HCT116 (cell line): ENCODE measurements around the gene EMP2. TPM values are rescaled to one million over a fixed set of nuclear protein-coding genes. Genes with fewer than 3 reads are reported as not detected.

ENCODE experiments used
- ATAC-seq: fragments of 200-7000 bp; cut with Tn5 transposase; 2 replicates; pipeline ENCODE4 v1.9.1; 2020; ENCODE audit warnings: mild to moderate bottlenecking, moderate library complexity
- BruUV-seq: library from RNA; stranded (reverse); fragments of 400-500 nt; replicated peaks from 2 replicates; lab custom pipeline; 2021; lab: Mats Ljungman, UMichigan
- CTCF ChIA-PET: fragments of 300-600 bp; sonication (Branson Sonifier 250); formaldehyde crosslinking; loops from one replicate; lab custom pipeline; 2021; ENCODE audit warnings: antibody characterized with exemption; lab: Charles Lee
- POLR2A ChIA-PET: fragments of 300-600, 350-600 bp; sonication (Branson Sonifier 250); formaldehyde crosslinking; loops from one replicate; lab custom pipeline; 2021; ENCODE audit warnings: antibody characterized with exemption; lab: Charles Lee
- RAD21 ChIA-PET, 2 experiments: fragments of 300-600 bp; sonication (Branson Sonifier 250); formaldehyde crosslinking; loops; one replicate each; lab custom pipeline; 2023; ENCODE audit warnings: low total read pairs in 2 of 2; ENCODE audit not compliant: uncharacterized antibody in 2 of 2, unreplicated experiment in 2 of 2, low non-redundant PET in 1 of 2; lab: Charles Lee
- DNase-seq: peaks from one replicate; pipeline ENCODE4 v3.0.0-alpha.2; 2010; ENCODE audit warnings: low read depth, low spot score
- H2AFZ ChIP-seq: fragments of 200-600 bp; shearing (Covaris generic), sonication (generic); 2 replicates; pipeline ENCODE4 v1.6.1; 2017; ENCODE audit warnings: low read depth, mixed run types, mixed read lengths, antibody characterized with exemption, low read length; ENCODE audit not compliant: poor library complexity, severe bottlenecking
- H3K27ac ChIP-seq: 2 replicates; pipeline ENCODE4 v1.5.1; 2012; ENCODE audit warnings: low read depth, low read length
- H3K27me3 ChIP-seq: fragments of 200-600 bp; sonication (generic); 2 replicates; pipeline ENCODE4 v1.6.1; 2016; ENCODE audit warnings: mixed run types, low read length, mixed read lengths; ENCODE audit not compliant: insufficient read depth
- H3K36me3 ChIP-seq, 2 experiments: fragments of 200-500 bp in 1 of 2; fragments of 200-600 bp in 1 of 2; sonication (Bioruptor generic) in 1 of 2; sonication (generic) in 1 of 2; 2 replicates each; pipeline versions ENCODE4 v1.5.1 to v1.6.1; 2014 to 2016; ENCODE audit warnings: low read length in 2 of 2, inconsistent platforms in 1 of 2, mixed read lengths in 1 of 2, mixed run types in 1 of 2; ENCODE audit not compliant: insufficient read depth in 2 of 2, control insufficient read depth in 1 of 2
- H3K4me1 ChIP-seq, 2 experiments: fragments of 200-600 bp in 1 of 2; sonication (generic) in 1 of 2; 2 replicates each; pipeline versions ENCODE4 v1.5.1 to v1.6.1; 2012 to 2017; ENCODE audit warnings: low read length in 2 of 2, inconsistent platforms in 1 of 2, mild to moderate bottlenecking in 1 of 2, mixed read lengths in 1 of 2, mixed run types in 1 of 2, moderate library complexity in 1 of 2; ENCODE audit not compliant: insufficient read depth in 2 of 2, control insufficient read depth in 1 of 2
- H3K4me2 ChIP-seq: fragments of 200-600 bp; sonication (generic); 2 replicates; pipeline ENCODE4 v1.6.1; 2017; ENCODE audit warnings: mixed run types, low read length, mixed read lengths
- H3K4me3 ChIP-seq, 2 experiments: fragments of 200-600 bp in 1 of 2; sonication (generic) in 1 of 2; replicated peaks in 1 of 2; 2 replicates each; pipeline ENCODE4 v1.5.1; 2011 to 2016; ENCODE audit warnings: low read length in 2 of 2, control low read depth in 1 of 2, low read depth in 1 of 2, mild to moderate bottlenecking in 1 of 2, mixed read lengths in 1 of 2, mixed run types in 1 of 2
- H3K79me2 ChIP-seq: fragments of 200-600 bp; sonication (generic); 2 replicates; pipeline ENCODE4 v1.6.1; 2017; ENCODE audit warnings: mild to moderate bottlenecking, mixed run types, low read length, moderate library complexity, mixed read lengths; ENCODE audit not compliant: insufficient read depth
- H3K9ac ChIP-seq: fragments of 200-600 bp; sonication (generic); 2 replicates; pipeline ENCODE4 v1.6.1; 2016; ENCODE audit warnings: low read length, mixed read lengths
- H3K9me2 ChIP-seq: fragments of 200-600 bp; sonication (generic), shearing (Covaris generic); 2 replicates; pipeline ENCODE4 v1.6.1; 2017; ENCODE audit warnings: mixed run types, mild to moderate bottlenecking, moderate library complexity; ENCODE audit not compliant: insufficient read depth
- H3K9me3 ChIP-seq, 2 experiments: fragments of 200-500 bp in 1 of 2; fragments of 200-600 bp in 1 of 2; sonication (Bioruptor generic) in 1 of 2; sonication (generic) in 1 of 2; 2 replicates each; pipeline ENCODE4 v1.6.1; 2014 to 2017; ENCODE audit warnings: low read length in 2 of 2, mixed read lengths in 2 of 2, inconsistent platforms in 1 of 2, low read depth in 1 of 2, mild to moderate bottlenecking in 1 of 2, mixed run types in 1 of 2, moderate library complexity in 1 of 2; ENCODE audit not compliant: control insufficient read depth in 1 of 2, insufficient read depth in 1 of 2
- H4K20me1 ChIP-seq: fragments of 200-600 bp; sonication (generic), shearing (Covaris generic); 2 replicates; pipeline ENCODE4 v1.6.1; 2017; ENCODE audit warnings: mixed run types, mild to moderate bottlenecking, moderate library complexity; ENCODE audit not compliant: insufficient read depth
- CBX3 ChIP-seq: IDR thresholded peaks from 2 replicates; pipeline ENCODE4 v1.6.1; 2012; ENCODE audit warnings: low read depth
- CEBPB ChIP-seq: IDR thresholded peaks from 2 replicates; pipeline ENCODE4 v1.6.1; 2012; ENCODE audit warnings: low read depth
- EGR1 ChIP-seq: IDR thresholded peaks from 2 replicates; pipeline ENCODE4 v1.6.1; 2012; ENCODE audit warnings: low read depth
- ELF1 ChIP-seq: IDR thresholded peaks from 2 replicates; pipeline ENCODE4 v1.6.1; 2012; ENCODE audit warnings: low read depth, borderline replicate concordance
- EZH2 ChIP-seq: fragments of 200-600 bp; sonication (generic); IDR thresholded peaks from 2 replicates; pipeline ENCODE4 v1.6.1; 2017; ENCODE audit warnings: antibody characterized with exemption, mixed run types
- JUND ChIP-seq: IDR thresholded peaks from 2 replicates; pipeline ENCODE4 v1.6.1; 2012
- POLR2A ChIP-seq: IDR thresholded peaks from 2 replicates; pipeline ENCODE4 v1.7.0; 2011; ENCODE audit warnings: borderline replicate concordance; ENCODE audit not compliant: insufficient read depth, insufficient read length; ENCODE audit errors: extremely low read depth
- POLR2AphosphoS5 ChIP-seq: IDR thresholded peaks from 2 replicates; pipeline ENCODE4 v1.6.1; 2011; ENCODE audit warnings: mild to moderate bottlenecking, low read depth, low read length, moderate library complexity
- SIN3A ChIP-seq: IDR thresholded peaks from 2 replicates; pipeline ENCODE4 v1.6.1; 2012; ENCODE audit warnings: low read depth
- SP1 ChIP-seq: IDR thresholded peaks from 2 replicates; pipeline ENCODE4 v1.6.1; 2012; ENCODE audit warnings: low read depth
- SRF ChIP-seq: IDR thresholded peaks from 2 replicates; pipeline ENCODE4 v1.6.1; 2012; ENCODE audit warnings: low read depth
- TCF7L2 ChIP-seq: IDR thresholded peaks from 2 replicates; pipeline ENCODE4 v1.7.0; 2011; ENCODE audit warnings: borderline replicate concordance, inconsistent platforms; ENCODE audit not compliant: insufficient read depth, insufficient read length; ENCODE audit errors: extremely low read depth
- YY1 ChIP-seq: IDR thresholded peaks from 2 replicates; pipeline ENCODE4 v1.6.1; 2011; ENCODE audit warnings: low read length, low read depth, moderate library complexity, mild to moderate bottlenecking; ENCODE audit not compliant: insufficient replicate concordance; ENCODE audit errors: extremely low read depth
- ZFX ChIP-seq: fragments of 450-650 bp; IDR thresholded peaks from 2 replicates; pipeline ENCODE4 v1.6.1; 2017
- ZNF274 ChIP-seq: fragments of 200-500 bp; sonication (Bioruptor generic); IDR thresholded peaks from 2 replicates; pipeline ENCODE4 v1.6.1; 2014; ENCODE audit warnings: mild to moderate bottlenecking, low read depth, low read length, inconsistent platforms
- intact Hi-C: fragments of 100-400 bp; cut with micrococcal nuclease; formaldehyde crosslinking; loops from 2 replicates; pipeline ENCODE4 v1.10.0; 2022
- total RNA-seq: library from RNA; stranded (reverse); gene quantifications from one replicate; pipeline ENCODE4 v1.2.1, GENCODE V29; 2021; ENCODE audit not compliant: unreplicated experiment
- TF ChIP-seq, protein P1 (sequence below), 3 experiments: fragments of 200-600 bp in 1 of 3; sonication (generic) in 1 of 3; IDR thresholded peaks in 2 of 3; conservative IDR thresholded peaks in 1 of 3; 2 replicates each; pipeline ENCODE4 v1.5.1; 2012 to 2017; ENCODE audit warnings: low read depth in 2 of 3, low read length in 2 of 3, antibody characterized with exemption in 1 of 3, borderline replicate concordance in 1 of 3, control low read depth in 1 of 3, mild to moderate bottlenecking in 1 of 3, mixed read lengths in 1 of 3, mixed run types in 1 of 3, moderate library complexity in 1 of 3; ENCODE audit not compliant: insufficient read depth in 1 of 3
- TF ChIP-seq, protein P2 (sequence below): IDR thresholded peaks from 2 replicates; pipeline ENCODE4 v1.6.1; 2011; ENCODE audit warnings: mild to moderate bottlenecking, low read length, moderate library complexity; ENCODE audit not compliant: insufficient replicate concordance; ENCODE audit errors: extremely low read depth
- TF ChIP-seq, protein P3 (sequence below): IDR thresholded peaks from 2 replicates; pipeline ENCODE4 v1.6.1; 2012
- TF ChIP-seq, protein P4 (sequence below): IDR thresholded peaks from 2 replicates; pipeline ENCODE4 v1.6.1; 2012; ENCODE audit warnings: low read depth

Gene EMP2
- total RNA-seq, 1 experiment from 2014 or later: 32.6 TPM

DNA sequence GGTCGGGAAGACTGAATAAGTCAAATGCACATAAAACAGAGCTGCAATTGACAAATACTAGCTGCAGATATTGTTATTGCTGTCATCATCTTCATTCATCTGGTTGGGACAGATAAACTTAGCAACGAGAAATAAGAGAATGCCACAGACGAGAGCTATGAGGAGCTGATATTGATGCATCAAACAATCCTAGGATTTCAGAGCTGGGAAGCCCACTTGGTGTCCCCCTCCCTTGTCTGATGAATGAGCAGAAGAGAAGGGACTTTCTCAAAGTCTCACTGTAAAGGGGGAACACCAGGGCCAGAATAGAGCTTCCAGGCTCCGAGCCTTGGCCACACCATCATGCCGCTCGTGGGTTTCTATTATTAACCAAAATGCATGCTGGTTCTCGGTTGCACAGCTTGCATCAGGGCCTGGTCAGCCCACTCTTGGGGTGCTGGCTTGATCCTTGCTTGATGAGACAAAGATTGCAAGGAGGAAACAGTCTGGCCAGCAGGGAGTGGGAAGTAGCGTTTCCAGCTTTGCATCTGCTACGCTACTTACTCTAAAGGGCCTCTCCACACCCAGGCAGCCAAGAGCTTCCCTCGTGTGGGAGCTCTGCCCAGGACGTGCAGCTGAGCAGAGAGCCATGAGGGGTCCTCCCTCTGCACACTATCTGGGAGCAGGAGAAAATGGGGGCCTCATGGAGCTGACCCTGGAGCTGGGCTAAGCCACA is 28.4 kb upstream of the EMP2 start:
- Histone ChIP-seq H3K27me3 (no peaks in the 10 kb centered on the region), H4K20me1 (no peaks in the 10 kb centered on the region), H2AFZ (no peak overlapping the region), H3K4me1 (no peaks in the 10 kb centered on the region), H3K4me2 (no peak overlapping the region), H3K9me2 (no peaks in the 10 kb centered on the region), H3K9me3 (no peaks in the 10 kb centered on the region), H3K36me3 (no peaks in the 10 kb centered on the region), H3K27ac (no peak overlapping the region), H3K79me2 (no peaks in the 10 kb centered on the region), H3K4me3 (no peak overlapping the region), H3K9ac (no peak overlapping the region)
- intact Hi-C loops: no loop called here
- BruUV-seq: no TSS peak
- RAD21 ChIA-PET: no interaction called here
- TF ChIP-seq POLR2AphosphoS5 (no peak), EGR1 (no peak), TCF7L2 (no peak), ELF1 (no peak), CBX3 (no peak), ZNF274 (no peak), YY1 (no peak), ZFX (no peak), SIN3A (no peak), SRF (no peak), POLR2A (no peak), SP1 (no peak), EZH2 (no peak), JUND (no peak), CEBPB (no peak)
- TF ChIP-seq, protein P1, sequence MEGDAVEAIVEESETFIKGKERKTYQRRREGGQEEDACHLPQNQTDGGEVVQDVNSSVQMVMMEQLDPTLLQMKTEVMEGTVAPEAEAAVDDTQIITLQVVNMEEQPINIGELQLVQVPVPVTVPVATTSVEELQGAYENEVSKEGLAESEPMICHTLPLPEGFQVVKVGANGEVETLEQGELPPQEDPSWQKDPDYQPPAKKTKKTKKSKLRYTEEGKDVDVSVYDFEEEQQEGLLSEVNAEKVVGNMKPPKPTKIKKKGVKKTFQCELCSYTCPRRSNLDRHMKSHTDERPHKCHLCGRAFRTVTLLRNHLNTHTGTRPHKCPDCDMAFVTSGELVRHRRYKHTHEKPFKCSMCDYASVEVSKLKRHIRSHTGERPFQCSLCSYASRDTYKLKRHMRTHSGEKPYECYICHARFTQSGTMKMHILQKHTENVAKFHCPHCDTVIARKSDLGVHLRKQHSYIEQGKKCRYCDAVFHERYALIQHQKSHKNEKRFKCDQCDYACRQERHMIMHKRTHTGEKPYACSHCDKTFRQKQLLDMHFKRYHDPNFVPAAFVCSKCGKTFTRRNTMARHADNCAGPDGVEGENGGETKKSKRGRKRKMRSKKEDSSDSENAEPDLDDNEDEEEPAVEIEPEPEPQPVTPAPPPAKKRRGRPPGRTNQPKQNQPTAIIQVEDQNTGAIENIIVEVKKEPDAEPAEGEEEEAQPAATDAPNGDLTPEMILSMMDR (IDR thresholded peaks at IDR 0.05 in 2 of 3, conservative IDR thresholded peaks at IDR 0.05 in 1 of 3; ENCODE audit: borderline replicate concordance in 1 of 3, insufficient read depth in 1 of 3, low read depth in 2 of 3, low read length in 2 of 3): no peak
- TF ChIP-seq, protein P2, sequence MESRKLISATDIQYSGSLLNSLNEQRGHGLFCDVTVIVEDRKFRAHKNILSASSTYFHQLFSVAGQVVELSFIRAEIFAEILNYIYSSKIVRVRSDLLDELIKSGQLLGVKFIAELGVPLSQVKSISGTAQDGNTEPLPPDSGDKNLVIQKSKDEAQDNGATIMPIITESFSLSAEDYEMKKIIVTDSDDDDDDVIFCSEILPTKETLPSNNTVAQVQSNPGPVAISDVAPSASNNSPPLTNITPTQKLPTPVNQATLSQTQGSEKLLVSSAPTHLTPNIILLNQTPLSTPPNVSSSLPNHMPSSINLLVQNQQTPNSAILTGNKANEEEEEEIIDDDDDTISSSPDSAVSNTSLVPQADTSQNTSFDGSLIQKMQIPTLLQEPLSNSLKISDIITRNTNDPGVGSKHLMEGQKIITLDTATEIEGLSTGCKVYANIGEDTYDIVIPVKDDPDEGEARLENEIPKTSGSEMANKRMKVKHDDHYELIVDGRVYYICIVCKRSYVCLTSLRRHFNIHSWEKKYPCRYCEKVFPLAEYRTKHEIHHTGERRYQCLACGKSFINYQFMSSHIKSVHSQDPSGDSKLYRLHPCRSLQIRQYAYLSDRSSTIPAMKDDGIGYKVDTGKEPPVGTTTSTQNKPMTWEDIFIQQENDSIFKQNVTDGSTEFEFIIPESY: no peak
- TF ChIP-seq, protein P3, sequence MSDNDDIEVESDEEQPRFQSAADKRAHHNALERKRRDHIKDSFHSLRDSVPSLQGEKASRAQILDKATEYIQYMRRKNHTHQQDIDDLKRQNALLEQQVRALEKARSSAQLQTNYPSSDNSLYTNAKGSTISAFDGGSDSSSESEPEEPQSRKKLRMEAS: no peak
- TF ChIP-seq, protein P4, sequence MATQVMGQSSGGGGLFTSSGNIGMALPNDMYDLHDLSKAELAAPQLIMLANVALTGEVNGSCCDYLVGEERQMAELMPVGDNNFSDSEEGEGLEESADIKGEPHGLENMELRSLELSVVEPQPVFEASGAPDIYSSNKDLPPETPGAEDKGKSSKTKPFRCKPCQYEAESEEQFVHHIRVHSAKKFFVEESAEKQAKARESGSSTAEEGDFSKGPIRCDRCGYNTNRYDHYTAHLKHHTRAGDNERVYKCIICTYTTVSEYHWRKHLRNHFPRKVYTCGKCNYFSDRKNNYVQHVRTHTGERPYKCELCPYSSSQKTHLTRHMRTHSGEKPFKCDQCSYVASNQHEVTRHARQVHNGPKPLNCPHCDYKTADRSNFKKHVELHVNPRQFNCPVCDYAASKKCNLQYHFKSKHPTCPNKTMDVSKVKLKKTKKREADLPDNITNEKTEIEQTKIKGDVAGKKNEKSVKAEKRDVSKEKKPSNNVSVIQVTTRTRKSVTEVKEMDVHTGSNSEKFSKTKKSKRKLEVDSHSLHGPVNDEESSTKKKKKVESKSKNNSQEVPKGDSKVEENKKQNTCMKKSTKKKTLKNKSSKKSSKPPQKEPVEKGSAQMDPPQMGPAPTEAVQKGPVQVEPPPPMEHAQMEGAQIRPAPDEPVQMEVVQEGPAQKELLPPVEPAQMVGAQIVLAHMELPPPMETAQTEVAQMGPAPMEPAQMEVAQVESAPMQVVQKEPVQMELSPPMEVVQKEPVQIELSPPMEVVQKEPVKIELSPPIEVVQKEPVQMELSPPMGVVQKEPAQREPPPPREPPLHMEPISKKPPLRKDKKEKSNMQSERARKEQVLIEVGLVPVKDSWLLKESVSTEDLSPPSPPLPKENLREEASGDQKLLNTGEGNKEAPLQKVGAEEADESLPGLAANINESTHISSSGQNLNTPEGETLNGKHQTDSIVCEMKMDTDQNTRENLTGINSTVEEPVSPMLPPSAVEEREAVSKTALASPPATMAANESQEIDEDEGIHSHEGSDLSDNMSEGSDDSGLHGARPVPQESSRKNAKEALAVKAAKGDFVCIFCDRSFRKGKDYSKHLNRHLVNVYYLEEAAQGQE: no peak
- CTCF ChIA-PET: no interaction called here
- POLR2A ChIA-PET: interaction anchor here (1.1 kb wide), 1 partner anchor 28 kb away, joined by 3 read pairs; the partner anchor contains the start of gene EMP2
- DNase-seq (no peak), ATAC-seq (no peak)
